ENCODE data around the gene ERBB2. TPM values are rescaled to one million over a fixed set of nuclear protein-coding genes. Genes with fewer than 3 reads are reported as not detected.

The ERBB2 gene
- total and polyA plus RNA-seq, 2 of the 8 experiments (the other 6 are each of a cell fraction or from before 2014, with no cell fraction given), result 183 to 394 TPM

Small RNAs within 50 kb of the gene (microRNA-seq; reads per million reads assigned to microRNA genes)
- gene MIR4728 (ENCODE audit: borderline microRNAs expressed in 2 of 2, borderline number of aligned reads in 2 of 2, borderline replicate concordance in 1 of 2), result 1.6 to 3.9 reads per million in 2 experiments

Small RNAs within 50 kb of the gene (small RNA-seq; reads per million reads assigned to genes)
- gene MIR4728 (ENCODE audit: insufficient read depth), result 5.5 reads per million, percentile 65 among the genes with 10 or more reads in this experiment

Other genes with a start within 250 kb of the ERBB2 start
- gene MED1, start 248.8 kb upstream of the ERBB2 start, total RNA-seq (2021; fragmentation: NEBNext Ultra II Directional; extraction: Animal tissue kit (Norgen Biotek cat#: 25700)), result 56.5 and 57.6 TPM in 2 replicates
- 17.8 and 24.7 TPM in 2 replicates for gene MED1, start 248.8 kb upstream of the ERBB2 start, polyA plus RNA-seq (2011; rRNA removed)
- gene CDK12, start 238.6 kb upstream of the ERBB2 start, total RNA-seq (2021; fragmentation: NEBNext Ultra II Directional; extraction: Animal tissue kit (Norgen Biotek cat#: 25700)), result 68.9 and 70.3 TPM in 2 replicates
- gene CDK12, start 238.6 kb upstream of the ERBB2 start, polyA plus RNA-seq (2011; rRNA removed), result 14.8 and 16.0 TPM in 2 replicates
- gene NEUROD2, start 92.1 kb upstream of the ERBB2 start, total RNA-seq (2021; fragmentation: NEBNext Ultra II Directional; extraction: Animal tissue kit (Norgen Biotek cat#: 25700)), result not detected in 2 replicates
- gene NEUROD2, start 92.1 kb upstream of the ERBB2 start, polyA plus RNA-seq (2011; rRNA removed), result not detected in 2 replicates
- gene PPP1R1B, start 73.1 kb upstream of the ERBB2 start, total RNA-seq (2021; fragmentation: NEBNext Ultra II Directional; extraction: Animal tissue kit (Norgen Biotek cat#: 25700)), result 9.4 and 10.7 TPM in 2 replicates
- gene PPP1R1B, start 73.1 kb upstream of the ERBB2 start, polyA plus RNA-seq (2011; rRNA removed), result 21.0 and 22.3 TPM in 2 replicates
- gene STARD3, start 62.9 kb upstream of the ERBB2 start, total RNA-seq (2021; fragmentation: NEBNext Ultra II Directional; extraction: Animal tissue kit (Norgen Biotek cat#: 25700)), result 47.6 and 56.7 TPM in 2 replicates
- gene STARD3, start 62.9 kb upstream of the ERBB2 start, polyA plus RNA-seq (2011; rRNA removed), result 80.3 and 116 TPM in 2 replicates
- gene TCAP, start 34.7 kb upstream of the ERBB2 start, total RNA-seq (2021; fragmentation: NEBNext Ultra II Directional; extraction: Animal tissue kit (Norgen Biotek cat#: 25700)), result 1.4 TPM in 2 replicates
- gene TCAP, start 34.7 kb upstream of the ERBB2 start, polyA plus RNA-seq (2011; rRNA removed), result 0.82 and 1.3 TPM in 2 replicates
- gene PNMT, start 31.6 kb upstream of the ERBB2 start, total RNA-seq (2021; fragmentation: NEBNext Ultra II Directional; extraction: Animal tissue kit (Norgen Biotek cat#: 25700)), result 4.4 and 5.6 TPM in 2 replicates
- 10.5 and 10.9 TPM in 2 replicates for gene PNMT, start 31.6 kb upstream of the ERBB2 start, polyA plus RNA-seq (2011; rRNA removed)
- 18.5 and 21.0 TPM in 2 replicates for gene PGAP3, start 12.0 kb upstream of the ERBB2 start, total RNA-seq (2021; fragmentation: NEBNext Ultra II Directional; extraction: Animal tissue kit (Norgen Biotek cat#: 25700))
- gene PGAP3, start 12.0 kb upstream of the ERBB2 start, polyA plus RNA-seq (2011; rRNA removed), result 30.7 and 32.2 TPM in 2 replicates
- 29.6 and 30.0 TPM in 2 replicates for gene MIEN1, start 30.5 kb downstream of the ERBB2 start, total RNA-seq (2021; fragmentation: NEBNext Ultra II Directional; extraction: Animal tissue kit (Norgen Biotek cat#: 25700))
- gene MIEN1, start 30.5 kb downstream of the ERBB2 start, polyA plus RNA-seq (2011; rRNA removed), result 54.9 and 57.9 TPM in 2 replicates
- 30.9 and 32.2 TPM in 2 replicates for gene GRB7, start 37.9 kb downstream of the ERBB2 start, total RNA-seq (2021; fragmentation: NEBNext Ultra II Directional; extraction: Animal tissue kit (Norgen Biotek cat#: 25700))
- gene GRB7, start 37.9 kb downstream of the ERBB2 start, polyA plus RNA-seq (2011; rRNA removed), result 41.5 and 61.7 TPM in 2 replicates
- 0.52 and 0.56 TPM in 2 replicates for gene IKZF3, start 164.2 kb downstream of the ERBB2 start, total RNA-seq (2021; fragmentation: NEBNext Ultra II Directional; extraction: Animal tissue kit (Norgen Biotek cat#: 25700))
- gene IKZF3, start 164.2 kb downstream of the ERBB2 start, polyA plus RNA-seq (2011; rRNA removed), result 0.23 and 0.31 TPM in 2 replicates
- not detected in 2 replicates for gene ZPBP2, start 168.1 kb downstream of the ERBB2 start, total RNA-seq (2021; fragmentation: NEBNext Ultra II Directional; extraction: Animal tissue kit (Norgen Biotek cat#: 25700))
- not detected in 2 replicates for gene ZPBP2, start 168.1 kb downstream of the ERBB2 start, polyA plus RNA-seq (2011; rRNA removed)
- 10.3 and 11.8 TPM in 2 replicates for gene GSDMB, start 218.6 kb downstream of the ERBB2 start, total RNA-seq (2021; fragmentation: NEBNext Ultra II Directional; extraction: Animal tissue kit (Norgen Biotek cat#: 25700))
- 9.7 and 9.8 TPM in 2 replicates for gene GSDMB, start 218.6 kb downstream of the ERBB2 start, polyA plus RNA-seq (2011; rRNA removed)
- gene ORMDL3, start 227.5 kb downstream of the ERBB2 start, total RNA-seq (2021; fragmentation: NEBNext Ultra II Directional; extraction: Animal tissue kit (Norgen Biotek cat#: 25700)), result 50.4 and 54.6 TPM in 2 replicates
- gene ORMDL3, start 227.5 kb downstream of the ERBB2 start, polyA plus RNA-seq (2011; rRNA removed), result 108 and 168 TPM in 2 replicates
- gene LRRC3C, start 227.7 kb downstream of the ERBB2 start, total RNA-seq (2021; fragmentation: NEBNext Ultra II Directional; extraction: Animal tissue kit (Norgen Biotek cat#: 25700)), result not detected in 2 replicates
- not detected in 2 replicates for gene LRRC3C, start 227.7 kb downstream of the ERBB2 start, polyA plus RNA-seq (2011; rRNA removed)